Panc1 (cell line): ENCODE data around the gene MOK.

Experiments used
- CTCF ChIP-seq: fragments of 450-650 bp; IDR thresholded peaks from 2 replicates; pipeline ENCODE4 v1.5.1; 2017; ENCODE audit warnings: mild to moderate bottlenecking
- POLR2AphosphoS5 ChIP-seq: IDR thresholded peaks from 2 replicates; pipeline ENCODE4 v1.6.1; 2012; ENCODE audit warnings: mild to moderate bottlenecking, low read depth, low read length, moderate library complexity
- REST ChIP-seq, 2 experiments: IDR thresholded peaks; 2 replicates each; pipeline ENCODE4 v1.6.1; 2011 to 2012; ENCODE audit warnings: low read depth in 2 of 2, control low read depth in 1 of 2, low read length in 1 of 2, mild to moderate bottlenecking in 1 of 2, moderate library complexity in 1 of 2; ENCODE audit not compliant: insufficient read depth in 1 of 2
- TCF7L2 ChIP-seq: IDR thresholded peaks from 2 replicates; pipeline ENCODE4 v1.6.1; 2011; ENCODE audit warnings: mild to moderate bottlenecking, low read depth, low read length, inconsistent platforms

GRCh38 chr14:102215576-102216250 is 89.3 kb downstream of the MOK start:
- TF ChIP-seq REST (IDR thresholded peaks at IDR 0.05; ENCODE audit: insufficient read depth in 1 of 2, low read depth in 2 of 2, low read length in 1 of 2) (no peak), CTCF (no peak), POLR2AphosphoS5 (no peak), TCF7L2 (no peak)
